K562 (cell line): Measurements from ENCODE around the gene RPL28. TPM values are rescaled to one million over a fixed set of nuclear protein-coding genes. Genes with fewer than 3 reads are reported as not detected.
A peak's percentile ranks its signal among the peaks of the same experiment; 100 is the strongest.

Experiments used
- CHD1 ChIP-seq: fragments of 200-600 bp; sonication (generic); IDR thresholded peaks from one replicate; pipeline ENCODE4 v1.6.1; 2012; ENCODE audit warnings: mild to moderate bottlenecking, moderate library complexity, low read length, inconsistent platforms
- FOS ChIP-seq: IDR thresholded peaks from 3 replicates; pipeline ENCODE4 v1.6.1; 2011; ENCODE audit not compliant: insufficient read length; ENCODE audit errors: extremely low read depth
- FUS ChIP-seq: fragments of 200-400 bp; formaldehyde crosslinking; optimal IDR thresholded peaks from 2 replicates; pipeline ENCODE3; 2017; ENCODE audit warnings: low read depth, low read length
- HDGF ChIP-seq: fragments of 450-650 bp; IDR thresholded peaks from 2 replicates; pipeline ENCODE4 v1.6.1; 2016
- KLF6 ChIP-seq: fragments of 250-450 bp; sonication (Bioruptor Pico); IDR thresholded peaks from 2 replicates; pipeline ENCODE4 v1.4.0; 2020; ENCODE audit warnings: mild to moderate bottlenecking, moderate library complexity, borderline replicate concordance
- MAFG ChIP-seq: fragments of 450-650 bp; conservative IDR thresholded peaks from 2 replicates; pipeline ENCODE4 v1.6.1; 2016; ENCODE audit warnings: missing genetic modification characterization, missing compliant biosample characterization
- MEIS2 ChIP-seq: fragments of 450-650 bp; IDR thresholded peaks from 2 replicates; pipeline ENCODE4 v1.6.1; 2014; ENCODE audit warnings: mild to moderate bottlenecking; ENCODE audit not compliant: partially characterized antibody
- MYC ChIP-seq, 2 experiments: fragments of 250-450 bp in 1 of 2; sonication (Bioruptor Pico) in 1 of 2; IDR thresholded peaks; 2 replicates each; pipeline versions ENCODE4 v1.5.1 to v1.6.1; 2012 to 2021; ENCODE audit warnings: low read depth in 2 of 2, borderline replicate concordance in 1 of 2, improper control_type of control experiment in 1 of 2, low read length in 1 of 2, mild to moderate bottlenecking in 1 of 2, moderate library complexity in 1 of 2
- NFRKB ChIP-seq: fragments of 450-650 bp; IDR thresholded peaks from 2 replicates; pipeline ENCODE4 v1.6.1; 2016; ENCODE audit warnings: low read depth
- TCFL5 ChIP-seq: fragments of 250-450 bp; sonication (Bioruptor Pico); conservative IDR thresholded peaks from 2 replicates; pipeline ENCODE4 v1.6.1; 2021; ENCODE audit warnings: mild to moderate bottlenecking, moderate library complexity, matching md5 sums
- TSC22D4 ChIP-seq: fragments of 450-650 bp; IDR thresholded peaks from 2 replicates; pipeline ENCODE4 v1.6.1; 2016; ENCODE audit warnings: missing genetic modification characterization, missing biosample characterization, control low read depth
- ZC3H4 ChIP-seq: sonication (generic); formaldehyde crosslinking; IDR thresholded peaks from 2 replicates; pipeline ENCODE4 v1.9.0; 2021; ENCODE audit warnings: missing genetic modification reagents, borderline replicate concordance
- ZFPM2 ChIP-seq: fragments of 250-450 bp; sonication (Bioruptor Pico); IDR thresholded peaks from 2 replicates; pipeline ENCODE4 v1.5.1; 2022; ENCODE audit warnings: mild to moderate bottlenecking
- ZNF253 ChIP-seq: fragments of 250-450 bp; sonication (Bioruptor Pico); conservative IDR thresholded peaks from 2 replicates; pipeline ENCODE4 v1.6.1; 2021; ENCODE audit warnings: mild to moderate bottlenecking
- polyA plus RNA-seq, 8 experiments: library from polyadenylated mRNA; depleted of rRNA in 4 of 8; stranded (reverse) in 5 of 8; unstranded in 3 of 8; fragments of >200 nt; fragmentation: Nextera tagmentation in 2 of 8; fragmentation: Illumina TruSeq in 1 of 8; extraction: Ambion mirVana in 2 of 8; extraction: Trizol in 1 of 8; gene quantifications; 2 replicates each; pipeline versions ENCODE4 v1.2.1 to v1.2.3, GENCODE V29; 2011 to 2014; ENCODE audit warnings: inconsistent platforms in 1 of 8, missing spikeins in 1 of 8
- total RNA-seq, 7 experiments: library from RNA; depleted of rRNA in 6 of 7; stranded (reverse); fragments of >200 nt in 6 of 7; fragmentation: Illumina TruSeq in 2 of 7; extraction: Trizol in 2 of 7; gene quantifications; 2 replicates each; pipeline versions ENCODE4 v1.2.1 to v1.2.3, GENCODE V29; 2011 to 2021; ENCODE audit warnings: low replicate concordance in 1 of 7
- TF ChIP-seq, protein P1 (sequence below): fragments of 450-650 bp; conservative IDR thresholded peaks from 2 replicates; pipeline ENCODE4 v1.6.1; 2016; ENCODE audit warnings: missing genetic modification characterization, low read depth, mild to moderate bottlenecking, missing compliant biosample characterization, moderate library complexity
- TF ChIP-seq, protein P2 (sequence below): sonication (generic); formaldehyde crosslinking; IDR thresholded peaks from 2 replicates; pipeline ENCODE4 v1.8.0; 2022; ENCODE audit warnings: mild to moderate bottlenecking, missing genetic modification reagents
- TF ChIP-seq, protein P3 (sequence below): fragments of 250-450 bp; sonication (Bioruptor Pico); IDR thresholded peaks from 2 replicates; pipeline ENCODE4 v1.8.0; 2022; ENCODE audit warnings: inconsistent platforms, mild to moderate bottlenecking, moderate library complexity, borderline replicate concordance

The RPL28 gene
- total and polyA plus RNA-seq, 9 of the 15 experiments (the other 6 are each of a cell fraction or from before 2014, with no cell fraction given): 124 to 3,106 (median 622) TPM

DNA sequence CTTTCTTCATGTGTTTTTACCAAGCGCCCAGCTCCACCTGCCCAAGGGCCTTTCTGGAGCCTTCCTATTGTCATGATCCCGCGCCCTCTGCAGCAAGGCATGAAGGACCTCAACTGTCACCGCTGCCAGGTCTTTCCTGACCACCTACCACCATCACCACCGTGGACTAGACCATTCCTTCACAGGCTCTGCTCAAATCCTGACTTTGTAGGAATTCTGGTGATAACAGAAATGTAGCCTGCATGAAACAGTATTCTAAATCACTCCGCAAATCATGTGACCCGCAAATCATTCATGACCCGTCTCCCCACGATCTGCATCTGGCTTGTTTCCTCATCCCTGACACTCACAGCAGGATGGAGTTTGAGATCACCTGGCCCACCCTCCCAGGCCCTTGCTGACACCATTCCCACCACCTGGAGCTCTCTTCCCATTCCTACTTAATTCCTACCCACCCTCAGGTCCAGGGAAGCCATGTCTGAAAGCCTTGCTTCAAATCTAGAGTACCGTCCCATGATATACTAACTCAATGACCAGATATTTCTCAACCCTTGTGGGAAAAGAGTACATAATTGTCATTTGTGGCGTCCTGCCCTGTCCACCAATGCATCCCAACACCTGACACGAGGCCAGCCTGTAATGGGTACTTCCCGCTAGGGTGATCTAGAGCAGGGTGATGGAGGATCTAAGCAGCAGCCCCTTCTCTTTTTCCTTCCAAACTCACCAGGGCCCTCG, 20.5 kb downstream of the RPL28 start (continued):
- TF ChIP-seq, protein P1, sequence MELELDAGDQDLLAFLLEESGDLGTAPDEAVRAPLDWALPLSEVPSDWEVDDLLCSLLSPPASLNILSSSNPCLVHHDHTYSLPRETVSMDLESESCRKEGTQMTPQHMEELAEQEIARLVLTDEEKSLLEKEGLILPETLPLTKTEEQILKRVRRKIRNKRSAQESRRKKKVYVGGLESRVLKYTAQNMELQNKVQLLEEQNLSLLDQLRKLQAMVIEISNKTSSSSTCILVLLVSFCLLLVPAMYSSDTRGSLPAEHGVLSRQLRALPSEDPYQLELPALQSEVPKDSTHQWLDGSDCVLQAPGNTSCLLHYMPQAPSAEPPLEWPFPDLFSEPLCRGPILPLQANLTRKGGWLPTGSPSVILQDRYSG (tag): no peak
- TF ChIP-seq MYC (IDR thresholded peaks at IDR 0.05; ENCODE audit: low read depth, low read length) (0 out of 2 replicates have a peak, but pooled peaks have one; percentile 22), MYC (CRISPR knock-in tag; IDR thresholded peaks at IDR 0.05; ENCODE audit: borderline replicate concordance, low read depth) (no peak), FUS (no peak), MAFG (tag) (no peak), MEIS2 (no peak), FOS (no peak), CHD1 (peak; percentile 18), TSC22D4 (tag) (no peak), ZFPM2 (CRISPR knock-in tag) (no peak), HDGF (no peak), TCFL5 (CRISPR knock-in tag) (no peak), ZNF253 (no peak), ZC3H4 (peak; percentile 45; the same call in 1 of the 2 replicates), NFRKB (no peak), KLF6 (no peak)
- TF ChIP-seq, protein P2, sequence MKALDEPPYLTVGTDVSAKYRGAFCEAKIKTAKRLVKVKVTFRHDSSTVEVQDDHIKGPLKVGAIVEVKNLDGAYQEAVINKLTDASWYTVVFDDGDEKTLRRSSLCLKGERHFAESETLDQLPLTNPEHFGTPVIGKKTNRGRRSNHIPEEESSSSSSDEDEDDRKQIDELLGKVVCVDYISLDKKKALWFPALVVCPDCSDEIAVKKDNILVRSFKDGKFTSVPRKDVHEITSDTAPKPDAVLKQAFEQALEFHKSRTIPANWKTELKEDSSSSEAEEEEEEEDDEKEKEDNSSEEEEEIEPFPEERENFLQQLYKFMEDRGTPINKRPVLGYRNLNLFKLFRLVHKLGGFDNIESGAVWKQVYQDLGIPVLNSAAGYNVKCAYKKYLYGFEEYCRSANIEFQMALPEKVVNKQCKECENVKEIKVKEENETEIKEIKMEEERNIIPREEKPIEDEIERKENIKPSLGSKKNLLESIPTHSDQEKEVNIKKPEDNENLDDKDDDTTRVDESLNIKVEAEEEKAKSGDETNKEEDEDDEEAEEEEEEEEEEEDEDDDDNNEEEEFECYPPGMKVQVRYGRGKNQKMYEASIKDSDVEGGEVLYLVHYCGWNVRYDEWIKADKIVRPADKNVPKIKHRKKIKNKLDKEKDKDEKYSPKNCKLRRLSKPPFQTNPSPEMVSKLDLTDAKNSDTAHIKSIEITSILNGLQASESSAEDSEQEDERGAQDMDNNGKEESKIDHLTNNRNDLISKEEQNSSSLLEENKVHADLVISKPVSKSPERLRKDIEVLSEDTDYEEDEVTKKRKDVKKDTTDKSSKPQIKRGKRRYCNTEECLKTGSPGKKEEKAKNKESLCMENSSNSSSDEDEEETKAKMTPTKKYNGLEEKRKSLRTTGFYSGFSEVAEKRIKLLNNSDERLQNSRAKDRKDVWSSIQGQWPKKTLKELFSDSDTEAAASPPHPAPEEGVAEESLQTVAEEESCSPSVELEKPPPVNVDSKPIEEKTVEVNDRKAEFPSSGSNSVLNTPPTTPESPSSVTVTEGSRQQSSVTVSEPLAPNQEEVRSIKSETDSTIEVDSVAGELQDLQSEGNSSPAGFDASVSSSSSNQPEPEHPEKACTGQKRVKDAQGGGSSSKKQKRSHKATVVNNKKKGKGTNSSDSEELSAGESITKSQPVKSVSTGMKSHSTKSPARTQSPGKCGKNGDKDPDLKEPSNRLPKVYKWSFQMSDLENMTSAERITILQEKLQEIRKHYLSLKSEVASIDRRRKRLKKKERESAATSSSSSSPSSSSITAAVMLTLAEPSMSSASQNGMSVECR (CRISPR knock-in tag): peak; percentile 69
- TF ChIP-seq, protein P3, sequence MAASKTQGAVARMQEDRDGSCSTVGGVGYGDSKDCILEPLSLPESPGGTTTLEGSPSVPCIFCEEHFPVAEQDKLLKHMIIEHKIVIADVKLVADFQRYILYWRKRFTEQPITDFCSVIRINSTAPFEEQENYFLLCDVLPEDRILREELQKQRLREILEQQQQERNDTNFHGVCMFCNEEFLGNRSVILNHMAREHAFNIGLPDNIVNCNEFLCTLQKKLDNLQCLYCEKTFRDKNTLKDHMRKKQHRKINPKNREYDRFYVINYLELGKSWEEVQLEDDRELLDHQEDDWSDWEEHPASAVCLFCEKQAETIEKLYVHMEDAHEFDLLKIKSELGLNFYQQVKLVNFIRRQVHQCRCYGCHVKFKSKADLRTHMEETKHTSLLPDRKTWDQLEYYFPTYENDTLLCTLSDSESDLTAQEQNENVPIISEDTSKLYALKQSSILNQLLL (CRISPR knock-in tag): no peak
